Measurements from ENCODE around the gene FGG. TPM values are rescaled to one million over a fixed set of nuclear protein-coding genes. Genes with fewer than 3 reads are reported as not detected.

FGG gene
- polyA plus RNA-seq, 1 donor (not counting 4 experiments of a cell fraction or from before 2014, with no cell fraction given) = 0.17 TPM

- no peaks in the 10 kb centered on the region for H3K36me3 ChIP-seq (ENCODE audit: control insufficient read depth in 2 of 2, extremely low read depth in 1 of 2, insufficient read depth in 2 of 2, low read length in 2 of 2)
- dilution Hi-C loops (cut with MboI; ENCODE audit: extremely low pct_ligation_motif_present, low sequenced_read_pairs) = no loop called here
- H3K9ac ChIP-seq (ENCODE audit: control insufficient read depth, extremely low read depth, insufficient read depth, low read length) = no peak overlapping the region
- TF ChIP-seq CTCF (optimal IDR thresholded peaks at IDR 0.05 in 1 of 3, IDR thresholded peaks at IDR 0.05 in 1 of 3, conservative IDR thresholded peaks at IDR 0.05 in 1 of 3; ENCODE audit: extremely low read depth in 1 of 3, insufficient read depth in 2 of 3, low read length in 3 of 3) (no peak), EZH2 (IDR thresholded peaks at IDR 0.05; ENCODE audit: low read length) (no peak)
- DNase-seq (ENCODE audit: low read depth, low spot score) = no peak
- no peak overlapping the region for H3K27ac ChIP-seq (ENCODE audit: control insufficient read depth, insufficient read depth, low read length)
- H3K4me3 ChIP-seq (ENCODE audit: control insufficient read depth in 2 of 3, extremely low read depth in 1 of 3, insufficient read depth in 2 of 3, low read depth in 1 of 3, low read length in 3 of 3) = no peak overlapping the region
- no peaks in the 10 kb centered on the region for H4K20me1 ChIP-seq (ENCODE audit: control insufficient read depth, extremely low read depth, insufficient read depth, low read length)
- no peak overlapping the region for H3K4me2 ChIP-seq (ENCODE audit: control insufficient read depth, extremely low read depth, insufficient read depth, low read depth, low read length)
- H3K9me1 ChIP-seq (ENCODE audit: control insufficient read depth, extremely low read depth, insufficient read depth, low read length) = no peaks in the 10 kb centered on the region
- H3K27me3 ChIP-seq (ENCODE audit: control insufficient read depth, extremely low read depth, insufficient read depth, low read length) = no peaks in the 10 kb centered on the region
- H3K4me1 ChIP-seq (ENCODE audit: control insufficient read depth, extremely low read depth, insufficient read depth, low read length) = peaks cover 3% of the 10 kb centered on the region
- FAIRE-seq = no peak
- no peak overlapping the region for H2AFZ ChIP-seq (ENCODE audit: control insufficient read depth, low read length)
- no peaks in the 10 kb centered on the region for H3K9me3 ChIP-seq (ENCODE audit: control insufficient read depth, low read depth, low read length)
- H3K79me2 ChIP-seq (ENCODE audit: control insufficient read depth, insufficient read depth, low read length) = no peaks in the 10 kb centered on the region
Observed at GRCh38 chr4:154573190-154573870, 39.1 kb downstream of the FGG start.

- Histone ChIP-seq H3K36me3 (ENCODE audit: control insufficient read depth in 2 of 2, extremely low read depth in 1 of 2, insufficient read depth in 2 of 2, low read length in 2 of 2) (no peaks in the 10 kb centered on the region), H3K27ac (ENCODE audit: control insufficient read depth, insufficient read depth, low read length) (no peak overlapping the region), H3K4me1 (ENCODE audit: control insufficient read depth, extremely low read depth, insufficient read depth, low read length) (no peaks in the 10 kb centered on the region), H3K9me1 (ENCODE audit: control insufficient read depth, extremely low read depth, insufficient read depth, low read length) (no peaks in the 10 kb centered on the region), H3K27me3 (ENCODE audit: control insufficient read depth, extremely low read depth, insufficient read depth, low read length) (no peaks in the 10 kb centered on the region), H3K4me2 (ENCODE audit: control insufficient read depth, extremely low read depth, insufficient read depth, low read depth, low read length) (no peak overlapping the region), H4K20me1 (ENCODE audit: control insufficient read depth, extremely low read depth, insufficient read depth, low read length) (no peaks in the 10 kb centered on the region), H3K4me3 (ENCODE audit: control insufficient read depth in 2 of 3, extremely low read depth in 1 of 3, insufficient read depth in 2 of 3, low read depth in 1 of 3, low read length in 3 of 3) (no peak overlapping the region), H3K79me2 (ENCODE audit: control insufficient read depth, insufficient read depth, low read length) (no peaks in the 10 kb centered on the region), H3K9me3 (ENCODE audit: control insufficient read depth, low read depth, low read length) (no peaks in the 10 kb centered on the region), H3K9ac (ENCODE audit: control insufficient read depth, extremely low read depth, insufficient read depth, low read length) (no peak overlapping the region), H2AFZ (ENCODE audit: control insufficient read depth, low read length) (no peak overlapping the region)
- TF ChIP-seq CTCF (optimal IDR thresholded peaks at IDR 0.05 in 1 of 3, IDR thresholded peaks at IDR 0.05 in 1 of 3, conservative IDR thresholded peaks at IDR 0.05 in 1 of 3; ENCODE audit: extremely low read depth in 1 of 3, insufficient read depth in 2 of 3, low read length in 3 of 3) (no peak), EZH2 (IDR thresholded peaks at IDR 0.05; ENCODE audit: low read length) (no peak)
- FAIRE-seq = no peak
- no peak for DNase-seq (ENCODE audit: low read depth, low spot score)
- dilution Hi-C loops (cut with MboI; ENCODE audit: extremely low pct_ligation_motif_present, low sequenced_read_pairs) = no loop called here
Observed at GRCh38 chr4:154569584-154569983, 42.9 kb downstream of the FGG start.
